Body of pancreas (tissue), 4 donors: ENCODE results near the gene SNAP91.

Experiments
- CTCF ChIP-seq, 7 experiments: fragments of 450-650 bp in 4 of 7; fragments of 200-600 bp in 3 of 7; sonication (generic) in 3 of 7; IDR thresholded peaks; one replicate each; pipeline ENCODE4 v1.5.1; 2016 to 2019; ENCODE audit warnings: antibody characterized with exemption in 7 of 7
- POLR2A ChIP-seq, 3 donors: fragments of 450-650 bp; IDR thresholded peaks; one replicate each; pipeline ENCODE4 v1.6.1; 2016; ENCODE audit warnings: antibody characterized with exemption in 3 of 3, mild to moderate bottlenecking in 2 of 3

- no peak for TF ChIP-seq CTCF (IDR thresholded peaks at IDR 0.05)
- no peak for TF ChIP-seq POLR2A (IDR thresholded peaks at IDR 0.05)
Observed at GRCh38 chr6:83597511-83597910, 111.4 kb downstream of the SNAP91 start.
